Coronary artery (tissue), 2 donors: ENCODE measurements around the gene OOEP.
"Not testable (repeated sequence)": the region's sequence is repeated elsewhere in the genome, so short reads cannot be mapped to it uniquely, and the experiment has no call there.

Source experiments
- DNase-seq: peaks from one replicate; pipeline ENCODE4 v3.0.0-alpha.2; 2017; ENCODE audit warnings: low spot score
- H3K27ac ChIP-seq, 2 donors: fragments of 200-600 bp; sonication (generic); one replicate each; pipeline ENCODE4 v1.5.1; 2016 to 2019
- H3K4me3 ChIP-seq: fragments of 200-600 bp; sonication (generic); 2 replicates; pipeline ENCODE4 v1.5.1; 2016; ENCODE audit warnings: mild to moderate bottlenecking, moderate library complexity
- TF ChIP-seq, protein P1 (sequence below): fragments of 200-600 bp; sonication (generic); IDR thresholded peaks from one replicate; pipeline ENCODE4 v1.5.1; 2019; ENCODE audit warnings: antibody characterized with exemption

Gene OOEP

DNA sequence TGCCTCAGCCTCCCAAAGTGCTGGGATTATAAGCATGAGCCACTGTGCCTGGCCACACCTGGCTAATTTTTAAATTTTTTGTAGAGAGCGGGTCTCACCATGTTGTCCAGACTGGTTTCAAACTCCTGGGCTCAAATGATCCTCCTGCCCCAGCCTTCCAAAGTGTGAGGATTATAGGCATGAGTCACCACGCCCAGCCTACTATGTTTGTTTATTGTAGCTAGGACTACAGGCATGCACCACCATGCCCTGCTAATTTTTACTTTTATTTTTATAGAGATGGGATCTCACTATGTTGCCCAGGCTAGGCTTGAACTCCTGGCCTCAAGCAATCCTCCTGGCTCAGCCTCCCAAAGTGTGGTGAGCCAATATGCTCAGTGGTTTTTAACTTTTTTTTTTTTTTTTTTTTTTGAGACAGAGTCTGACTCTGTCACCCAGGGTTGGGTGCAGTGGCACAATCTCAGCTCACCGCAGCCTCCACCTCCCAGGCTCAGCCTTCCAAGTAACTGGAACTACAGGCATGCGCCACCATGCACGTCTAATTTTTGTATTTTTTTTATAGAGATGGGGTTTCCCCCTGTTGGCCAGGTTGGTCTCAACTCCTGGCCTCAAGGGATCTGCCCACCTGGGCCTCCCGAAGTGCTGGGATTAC is 12.9 kb upstream of the OOEP start:
- H3K4me3 ChIP-seq, result no peak overlapping the region
- TF ChIP-seq, protein P1, sequence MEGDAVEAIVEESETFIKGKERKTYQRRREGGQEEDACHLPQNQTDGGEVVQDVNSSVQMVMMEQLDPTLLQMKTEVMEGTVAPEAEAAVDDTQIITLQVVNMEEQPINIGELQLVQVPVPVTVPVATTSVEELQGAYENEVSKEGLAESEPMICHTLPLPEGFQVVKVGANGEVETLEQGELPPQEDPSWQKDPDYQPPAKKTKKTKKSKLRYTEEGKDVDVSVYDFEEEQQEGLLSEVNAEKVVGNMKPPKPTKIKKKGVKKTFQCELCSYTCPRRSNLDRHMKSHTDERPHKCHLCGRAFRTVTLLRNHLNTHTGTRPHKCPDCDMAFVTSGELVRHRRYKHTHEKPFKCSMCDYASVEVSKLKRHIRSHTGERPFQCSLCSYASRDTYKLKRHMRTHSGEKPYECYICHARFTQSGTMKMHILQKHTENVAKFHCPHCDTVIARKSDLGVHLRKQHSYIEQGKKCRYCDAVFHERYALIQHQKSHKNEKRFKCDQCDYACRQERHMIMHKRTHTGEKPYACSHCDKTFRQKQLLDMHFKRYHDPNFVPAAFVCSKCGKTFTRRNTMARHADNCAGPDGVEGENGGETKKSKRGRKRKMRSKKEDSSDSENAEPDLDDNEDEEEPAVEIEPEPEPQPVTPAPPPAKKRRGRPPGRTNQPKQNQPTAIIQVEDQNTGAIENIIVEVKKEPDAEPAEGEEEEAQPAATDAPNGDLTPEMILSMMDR, result no peak
- no peak for DNase-seq
- H3K27ac ChIP-seq, result no peak overlapping the region

DNA sequence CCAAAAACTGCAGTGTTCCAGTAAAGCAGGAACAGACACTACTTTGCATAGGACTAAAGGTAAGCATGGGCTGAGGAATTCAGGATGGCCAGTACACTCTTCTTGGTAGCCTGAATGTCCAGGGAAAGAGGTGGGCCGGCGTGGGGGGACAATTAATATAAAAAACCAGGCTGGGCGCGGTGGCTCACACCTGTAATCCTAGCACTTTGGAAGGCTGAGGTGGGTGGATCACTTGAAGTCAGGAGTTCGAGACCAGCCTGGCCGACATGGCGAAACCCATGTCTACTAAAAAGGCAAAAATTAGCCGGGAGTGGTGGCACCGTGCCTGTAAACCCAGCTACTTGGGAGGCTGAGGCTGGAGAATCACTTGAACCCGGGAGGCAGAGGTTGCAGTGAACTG is 11.8 kb upstream of the OOEP start:
- not testable (repeated sequence) for H3K4me3 ChIP-seq, DNase-seq, H3K27ac ChIP-seq

DNA sequence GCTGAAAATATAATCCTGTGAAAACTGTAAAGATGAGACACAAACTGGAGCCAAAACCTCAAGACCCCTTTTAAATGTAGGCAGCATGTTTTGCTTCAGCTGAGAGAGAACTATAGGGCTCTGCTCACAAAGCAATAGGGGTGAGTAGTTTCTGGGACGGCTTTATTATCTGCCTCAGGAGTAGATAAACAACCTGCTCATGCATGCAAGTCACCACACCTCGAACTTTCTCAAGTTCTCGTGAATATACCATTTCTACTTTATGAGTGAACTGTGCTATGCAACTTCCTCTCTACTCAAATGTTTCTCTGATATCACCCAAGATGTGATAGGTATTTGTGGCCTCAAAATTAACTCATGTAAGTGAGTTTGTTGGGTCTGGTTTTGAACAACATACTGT is 7.5 kb upstream of the OOEP start:
- Histone ChIP-seq H3K4me3 (no peak overlapping the region), H3K27ac (no peak overlapping the region)
- TF ChIP-seq, protein P1, result no peak
- DNase-seq, result no peak

DNA sequence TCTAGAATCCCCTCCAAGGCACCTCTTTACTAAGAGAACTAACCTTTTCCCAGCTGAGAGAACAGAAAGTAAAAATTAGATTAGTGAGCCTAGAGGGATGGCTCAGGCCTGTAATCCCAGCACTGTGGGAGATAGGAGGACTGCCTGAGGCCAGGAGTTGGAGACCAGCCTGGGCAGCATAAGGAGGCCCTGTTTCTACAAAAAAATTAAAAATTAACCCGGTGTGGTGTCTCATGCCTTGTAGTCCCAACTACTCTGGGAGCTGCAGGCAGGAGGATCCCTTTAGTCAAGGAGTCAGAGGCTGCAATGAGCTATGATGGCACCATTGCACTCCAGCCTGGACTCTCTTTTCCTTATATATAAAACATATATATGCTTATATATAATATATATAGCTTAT is 5.5 kb upstream of the OOEP start:
- TF ChIP-seq, protein P1, result no peak
- H3K27ac ChIP-seq, result no peak overlapping the region
- no peak for DNase-seq
- no peak overlapping the region for H3K4me3 ChIP-seq

DNA sequence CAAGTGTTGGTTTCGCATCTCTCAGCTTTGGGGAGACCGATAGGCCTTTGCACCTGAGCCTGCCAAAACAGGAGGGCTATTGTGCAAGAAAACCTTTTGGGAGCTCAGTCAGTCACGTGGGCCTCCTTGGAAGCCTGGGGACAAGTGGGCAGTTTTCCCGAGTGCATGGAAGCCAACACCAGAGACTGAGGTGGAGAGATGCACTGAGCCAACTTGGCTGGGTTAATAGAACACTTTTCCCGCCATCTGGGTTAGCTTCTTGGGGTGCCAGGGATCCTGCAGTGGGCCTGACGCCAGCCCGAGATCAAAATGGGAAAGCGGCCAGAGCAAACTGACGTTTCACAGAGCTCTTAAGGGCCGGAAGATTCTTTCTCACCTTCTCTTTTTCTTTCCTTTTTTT is 2.8 kb upstream of the OOEP start:
- H3K4me3 ChIP-seq, result no peak overlapping the region
- DNase-seq, result no peak
- no peak overlapping the region for H3K27ac ChIP-seq
- TF ChIP-seq, protein P1, result no peak

DNA sequence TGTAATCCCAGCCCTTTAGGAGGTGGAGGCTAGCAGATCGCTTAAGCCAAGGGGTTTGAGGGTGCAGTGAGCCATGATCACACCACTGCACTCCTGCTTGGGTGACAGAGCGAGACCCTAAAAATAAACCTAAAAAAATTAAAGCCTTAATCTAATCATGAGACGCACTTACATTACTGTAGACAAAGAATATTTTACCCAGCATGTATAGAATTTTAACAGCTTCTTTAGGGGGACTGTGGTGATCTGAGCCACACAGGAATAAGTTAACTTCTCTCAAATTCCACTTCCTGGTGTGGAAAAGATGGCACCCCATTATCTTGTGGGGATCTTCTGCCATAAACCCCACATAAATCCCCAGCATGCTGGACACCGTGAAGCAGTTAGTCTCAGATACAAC is 2.3 kb upstream of the OOEP start:
- Histone ChIP-seq H3K27ac (no peak overlapping the region), H3K4me3 (no peak overlapping the region)
- DNase-seq, result no peak
- TF ChIP-seq, protein P1, result no peak

DNA sequence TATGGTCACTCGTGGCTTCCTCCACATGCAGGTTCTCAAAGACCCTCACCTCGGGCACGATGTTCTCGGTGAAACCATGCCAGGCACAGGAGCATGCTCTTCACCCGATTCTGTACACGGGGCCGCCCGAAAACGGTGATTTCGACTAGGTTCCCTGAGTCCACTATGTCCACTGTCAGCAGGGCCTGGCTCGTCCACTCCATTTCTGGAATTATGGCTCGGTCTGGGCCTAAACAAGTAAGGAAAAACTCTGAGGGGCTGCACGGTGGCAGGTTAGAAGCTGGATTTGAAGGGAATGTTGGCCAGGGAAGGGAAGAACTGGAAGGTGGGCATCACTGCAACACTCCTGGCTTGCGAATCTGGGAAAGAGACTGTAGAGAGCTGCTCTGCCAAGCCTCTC is 540 bp downstream of the OOEP start:
- TF ChIP-seq, protein P1, result no peak
- H3K4me3 ChIP-seq, result no peak overlapping the region
- no peak for DNase-seq
- no peak overlapping the region for H3K27ac ChIP-seq

DNA sequence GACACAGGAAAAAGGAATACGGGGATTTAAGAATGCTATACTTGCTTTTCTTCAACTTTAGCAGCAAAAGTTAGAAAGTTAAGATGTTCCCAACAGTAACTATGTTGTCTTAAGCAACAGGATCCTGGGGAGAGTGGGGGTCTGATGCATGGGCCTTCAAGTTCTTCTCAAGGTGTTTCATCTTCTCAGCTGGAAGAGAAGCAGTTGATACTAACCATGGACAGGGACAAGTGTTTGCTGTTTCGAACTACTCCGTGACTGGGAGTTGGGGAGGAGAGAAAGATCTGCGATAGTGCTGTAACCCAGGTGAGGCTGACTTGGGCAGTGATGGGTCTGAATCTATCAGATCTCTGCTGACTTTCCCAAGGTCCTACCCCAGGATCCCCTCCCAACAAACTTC is 1.0 kb downstream of the OOEP start:
- H3K4me3 ChIP-seq, result no peak overlapping the region
- TF ChIP-seq, protein P1, result no peak

More for the DNA sequence above, 1.0 kb downstream of the OOEP start:
- no peak for DNase-seq
- no peak overlapping the region for H3K27ac ChIP-seq
